ENCODE data around the gene RIC1.

- TF ChIP-seq CTCF (conservative IDR thresholded peaks at IDR 0.05; ENCODE audit: low read length) (peak; percentile 92), EZH2phosphoT487 (IDR thresholded peaks at IDR 0.05; ENCODE audit: borderline replicate concordance) (no peak)
Measured at GRCh38 chr9:5799314-5799713, 170.4 kb downstream of the RIC1 start.

All from Loucy (cell line).